Activated CD4-positive, alpha-beta T cell treated with anti-CD3 and anti-CD28 coated beads, Interleukin-2, Interleukin-4, amounts not matched to agents 100 ng/mL and 50 ng/mL, durations not matched to agents 16 hours and 8 hours (primary cell): ENCODE data around the gene CDK2AP2.

ENCODE experiments used
- DNase-seq: peaks from one replicate; pipeline ENCODE4 v3.0.0-alpha.2; 2020; ENCODE audit warnings: low spot score

Gene CDK2AP2

GRCh38 chr11:67503119-67504004 lies 4.6 kb downstream of the CDK2AP2 start:
- no peak for DNase-seq

GRCh38 chr11:67502328-67502979 lies 5.5 kb downstream of the CDK2AP2 start:
- no peak for DNase-seq

- no peak for DNase-seq
Measured at GRCh38 chr11:67501854-67502253, 6.1 kb downstream of the CDK2AP2 start.

GRCh38 chr11:67500831-67501715 lies 6.9 kb downstream of the CDK2AP2 start:
- no peak for DNase-seq

GRCh38 chr11:67500484-67500821 lies 7.5 kb downstream of the CDK2AP2 start:
- DNase-seq, result no peak

- DNase-seq, result no peak
Measured at GRCh38 chr11:67499808-67500483, 8.0 kb downstream of the CDK2AP2 start.

- no peak for DNase-seq
Measured at GRCh38 chr11:67498544-67498972, 9.4 kb downstream of the CDK2AP2 start.

GRCh38 chr11:67497656-67498291 lies 10.2 kb downstream of the CDK2AP2 start:
- DNase-seq, result no peak

GRCh38 chr11:67496113-67496512 lies 11.8 kb downstream of the CDK2AP2 start:
- DNase-seq, result no peak

GRCh38 chr11:67495234-67496005 lies 12.5 kb downstream of the CDK2AP2 start:
- DNase-seq, result no peak

- DNase-seq, result no peak
Measured at GRCh38 chr11:67494371-67495233, 13.4 kb downstream of the CDK2AP2 start.

- DNase-seq, result no peak
Measured at GRCh38 chr11:67493548-67494370, 14.2 kb downstream of the CDK2AP2 start.

GRCh38 chr11:67492801-67493547 lies 15.0 kb downstream of the CDK2AP2 start:
- no peak for DNase-seq

GRCh38 chr11:67492069-67492727 lies 15.8 kb downstream of the CDK2AP2 start:
- no peak for DNase-seq

- no peak for DNase-seq
Measured at GRCh38 chr11:67491276-67492068, 16.5 kb downstream of the CDK2AP2 start.

- no peak for DNase-seq
Measured at GRCh38 chr11:67490727-67491065, 17.3 kb downstream of the CDK2AP2 start.
